HG03378 (cell line): ENCODE measurements around the gene DHRS11.

Experiments
- ATAC-seq: cut with Tn5 transposase; IDR thresholded peaks from one replicate; pipeline ENCODE4 v1.9.1; 2021; ENCODE audit warnings: mild to moderate bottlenecking, moderate library complexity; ENCODE audit not compliant: unreplicated experiment

DHRS11 gene

GRCh38 chr17:36591434-36592315 is at the start of gene DHRS11:
Gene DHRS11 (plus strand): TSS chr17:36591879. CDS start chr17:36592010, 131 bp downstream.
- no peak for ATAC-seq

GRCh38 chr17:36542755-36543154 is 48.9 kb upstream of the DHRS11 start:
- ATAC-seq, result no peak

GRCh38 chr17:36544044-36544306 is 47.7 kb upstream of the DHRS11 start:
- peak; percentile 14 for ATAC-seq

- ATAC-seq, result peak; percentile 32
These were observed 47.2 kb upstream of the DHRS11 start, which contains the start of gene GGNBP2 for GRCh38 chr17:36544307-36545076. Gene GGNBP2 (plus strand): TSS chr17:36544919. CDS start chr17:36545725, 806 bp downstream.

- peak; percentile 23 for ATAC-seq
These were observed 46.6 kb upstream of the DHRS11 start for GRCh38 chr17:36545077-36545464.

- peak; percentile 34 for ATAC-seq
These were observed 45.9 kb upstream of the DHRS11 start for GRCh38 chr17:36545465-36546417.

- ATAC-seq, result no peak
These were observed 45.1 kb upstream of the DHRS11 start for GRCh38 chr17:36546418-36547093.

- ATAC-seq, result no peak
These were observed 43.9 kb upstream of the DHRS11 start for GRCh38 chr17:36547776-36548175.

GRCh38 chr17:36550491-36551417 is 40.9 kb upstream of the DHRS11 start:
- peak; percentile 37 for ATAC-seq

- ATAC-seq, result no peak
These were observed 38.2 kb upstream of the DHRS11 start for GRCh38 chr17:36553459-36553858.

- no peak for ATAC-seq
These were observed 25.6 kb upstream of the DHRS11 start for GRCh38 chr17:36566081-36566480.

- ATAC-seq, result no peak
These were observed 16.7 kb upstream of the DHRS11 start for GRCh38 chr17:36575028-36575427.

- ATAC-seq, result no peak
These were observed 14.9 kb upstream of the DHRS11 start for GRCh38 chr17:36576793-36577192.

GRCh38 chr17:36578671-36579070 is 13.0 kb upstream of the DHRS11 start:
- ATAC-seq, result no peak

- ATAC-seq, result no peak
These were observed 7.9 kb upstream of the DHRS11 start for GRCh38 chr17:36583787-36584186.

GRCh38 chr17:36586138-36586537 is 5.5 kb upstream of the DHRS11 start:
- ATAC-seq, result no peak

- no peak for ATAC-seq
These were observed 1.6 kb upstream of the DHRS11 start for GRCh38 chr17:36590082-36590481.

GRCh38 chr17:36592316-36592715 is 637 bp downstream of the DHRS11 start:
- no peak for ATAC-seq

- ATAC-seq, result no peak
These were observed 1.1 kb downstream of the DHRS11 start for GRCh38 chr17:36592716-36593321.
